CD4-positive, alpha-beta T cell treated with Interleukin-21 for 1 hour (primary cell): ENCODE measurements around the gene NID1.

Experiments
- DNase-seq: peaks from one replicate; pipeline ENCODE4 v3.0.0-alpha.2; 2020

Gene NID1

DNA sequence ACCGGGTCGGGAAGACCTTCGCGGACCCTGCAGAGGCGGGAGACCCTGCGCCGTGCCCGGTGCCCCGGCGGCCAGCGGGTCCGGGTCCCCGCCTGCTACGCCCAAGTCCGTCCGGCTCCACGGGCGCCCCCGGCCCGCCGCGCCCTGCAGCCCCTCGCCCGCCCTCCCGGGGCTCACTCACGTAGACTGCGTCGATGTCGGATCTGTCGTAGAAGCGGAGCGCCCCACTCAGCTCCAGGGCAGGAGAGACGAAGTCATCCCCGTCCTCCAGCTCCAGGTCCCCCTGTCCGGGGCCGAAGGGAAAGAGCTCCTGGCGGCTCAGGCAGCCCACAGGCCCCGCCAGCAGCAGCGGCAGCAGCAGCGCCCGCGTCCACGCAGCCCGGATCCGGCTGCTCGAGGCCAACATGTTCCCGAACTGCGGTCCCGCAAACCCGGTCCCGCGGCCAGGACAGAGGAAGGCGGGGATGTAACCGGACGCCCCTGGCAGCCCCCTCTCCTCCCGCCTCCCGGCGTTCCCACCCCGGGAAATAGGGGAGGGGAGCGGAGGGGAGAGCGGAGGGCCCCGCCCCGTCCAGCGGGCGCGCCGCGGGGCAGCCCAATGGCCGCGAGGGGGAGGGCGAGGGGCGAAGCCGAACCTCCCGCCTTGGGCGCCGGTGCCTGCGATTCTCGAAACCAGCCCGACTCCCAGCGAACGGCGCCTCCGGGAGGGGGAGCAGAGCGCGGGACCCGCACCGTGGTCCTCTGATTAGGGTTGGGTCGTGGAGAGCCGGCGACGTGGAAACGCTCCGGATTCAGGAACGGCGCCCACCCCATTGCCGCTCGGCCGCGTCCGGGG is at the start of gene NID1:
Gene NID1, minus strand, starts transcription at position 417 of the 835 bp plus-strand sequence. Its CDS starts 11 bp downstream, at position 406.
- peak; percentile 16 for DNase-seq

DNA sequence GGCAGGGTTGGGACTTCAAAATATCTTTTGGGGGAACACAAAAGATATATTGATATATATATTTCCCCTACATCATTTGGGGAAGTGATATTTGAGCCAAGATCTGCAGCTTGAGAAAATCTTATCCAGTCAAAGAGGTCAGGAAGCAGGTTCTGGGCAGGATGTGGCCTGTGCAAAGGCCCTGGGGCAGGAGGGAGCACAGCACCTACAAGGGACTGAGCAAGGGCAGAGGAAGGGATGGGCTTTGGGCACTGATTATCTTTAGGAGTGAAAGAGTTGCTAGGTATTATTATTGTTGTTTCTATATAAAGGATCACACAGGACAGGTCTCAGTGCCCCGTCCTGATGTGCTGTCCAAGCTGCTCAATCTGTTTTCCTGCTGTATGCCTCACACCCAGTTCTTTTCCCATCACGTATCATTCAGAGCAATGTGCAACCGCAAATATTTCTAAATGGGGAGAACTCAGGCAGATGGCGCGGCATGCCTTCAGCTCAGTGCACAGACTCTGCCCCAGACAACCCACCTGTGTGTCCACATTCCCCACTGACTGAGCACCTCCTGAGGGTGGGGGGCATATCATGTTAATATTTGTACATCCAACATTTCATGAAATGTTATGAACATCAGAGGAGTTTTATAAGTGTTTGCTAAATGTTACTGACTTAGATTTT is 49.3 kb upstream of the NID1 start:
- no peak for DNase-seq

- no peak for DNase-seq
These were observed 48.6 kb upstream of the NID1 start for GRCh38 chr1:236113324-236114032.

- DNase-seq: no peak
These were observed 47.4 kb upstream of the NID1 start for GRCh38 chr1:236112332-236112627.

DNA sequence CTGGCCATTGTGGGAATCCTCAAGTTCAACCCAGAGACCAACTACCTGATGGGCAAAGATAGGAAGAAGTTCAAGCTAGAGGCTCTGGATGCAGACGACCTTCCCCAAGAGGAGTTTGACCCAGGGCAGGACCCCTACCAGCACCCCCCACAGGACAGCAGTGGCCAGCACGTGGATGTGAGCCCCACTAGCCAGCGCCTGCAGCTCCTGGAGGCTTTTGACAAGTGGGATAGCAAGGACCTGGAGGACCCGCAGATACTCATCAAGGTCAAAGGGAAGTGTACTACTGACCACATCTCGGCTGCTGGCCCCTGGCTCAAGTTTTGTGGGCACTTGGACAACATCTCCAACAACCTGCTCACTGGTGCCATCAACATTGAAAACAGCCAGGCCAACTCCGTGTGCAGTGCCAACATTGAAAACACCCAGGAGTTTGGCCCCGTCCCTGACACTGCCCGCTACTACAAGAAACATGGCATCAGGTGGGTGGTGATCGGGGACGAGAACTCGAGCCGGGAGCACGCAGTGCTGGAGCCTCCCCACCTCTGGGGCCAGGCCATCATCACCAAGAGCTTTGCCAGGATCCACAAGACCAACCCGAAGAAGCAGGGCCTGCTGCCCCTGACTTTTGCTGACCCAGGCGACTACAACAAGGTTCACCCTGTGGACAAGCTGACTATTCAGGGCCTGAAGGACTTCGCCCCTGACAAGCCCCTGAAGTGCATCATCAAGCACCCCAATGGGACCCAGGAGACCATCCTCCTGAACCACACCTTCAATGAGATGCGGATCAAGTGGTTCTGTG is 46.8 kb upstream of the NID1 start:
- DNase-seq: no peak

GRCh38 chr1:236110137-236110536 is 45.2 kb upstream of the NID1 start:
- no peak for DNase-seq

DNA sequence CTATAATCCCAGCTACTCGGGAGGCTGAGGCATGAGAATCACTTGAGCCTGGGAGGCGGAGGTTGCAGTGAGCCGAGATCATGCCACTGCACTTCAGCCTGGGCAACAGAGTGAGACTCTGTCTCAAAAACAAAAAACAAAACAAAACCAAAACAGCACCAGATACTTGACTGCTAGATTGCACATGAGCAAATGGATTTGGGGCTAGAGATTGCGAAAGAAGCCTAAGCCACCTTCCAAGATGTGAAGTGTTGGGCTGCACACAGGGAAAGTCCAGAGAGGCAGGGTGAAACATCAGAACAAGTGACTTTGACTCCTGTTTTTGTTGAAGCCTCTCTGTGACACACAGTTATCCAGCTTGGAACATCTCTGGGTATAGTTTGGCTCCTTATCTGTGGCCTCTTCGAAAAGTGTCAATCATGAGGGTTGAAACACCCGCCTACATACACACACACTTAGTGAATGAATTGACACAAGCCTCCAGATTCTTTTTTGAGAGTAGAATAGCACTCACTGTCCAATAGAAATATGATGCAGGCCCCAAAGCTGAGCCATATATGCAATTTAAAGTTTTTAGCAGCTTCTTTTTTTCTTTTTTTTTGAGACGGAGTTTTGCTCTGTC is 43.2 kb upstream of the NID1 start:
- no peak for DNase-seq

DNA sequence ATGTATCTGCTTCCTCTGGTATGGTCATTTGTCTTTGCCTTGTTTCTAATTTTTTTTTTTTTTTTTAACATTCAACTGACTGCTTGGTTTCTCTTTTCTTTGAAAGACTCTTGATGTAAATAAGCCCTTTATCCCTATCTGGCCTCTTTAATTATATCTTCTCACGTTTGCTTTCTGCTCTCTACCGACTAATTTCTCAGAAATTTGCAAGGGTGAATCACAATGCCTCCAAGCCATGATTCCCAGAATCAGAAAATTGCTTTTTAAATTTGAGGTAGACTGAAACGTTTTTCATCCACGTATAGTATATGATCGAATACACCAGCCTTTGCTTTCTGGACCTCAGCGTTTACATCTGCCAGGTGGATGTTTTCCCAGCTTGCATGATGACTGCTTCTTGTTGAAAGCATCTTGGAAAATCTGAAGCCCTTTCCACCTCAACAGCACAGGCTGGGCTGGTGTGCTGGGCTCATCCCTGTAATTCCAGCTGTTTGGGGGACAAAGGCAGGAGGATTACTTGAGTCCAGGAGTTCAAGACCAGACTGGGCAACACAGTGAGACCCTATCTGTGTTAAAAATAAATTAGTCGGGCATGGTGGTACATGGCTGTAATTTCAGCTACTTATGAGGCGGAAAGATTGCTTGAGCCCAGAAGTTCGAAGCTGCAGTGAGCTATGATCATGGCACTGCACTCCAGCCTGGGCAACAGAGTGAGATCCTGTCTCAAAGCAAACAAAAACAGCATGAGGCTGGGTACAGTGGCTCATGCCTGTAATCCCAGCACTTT is 42.4 kb upstream of the NID1 start:
- no peak for DNase-seq

GRCh38 chr1:236103646-236104218 is 38.8 kb upstream of the NID1 start:
- DNase-seq: peak; percentile 68

DNA sequence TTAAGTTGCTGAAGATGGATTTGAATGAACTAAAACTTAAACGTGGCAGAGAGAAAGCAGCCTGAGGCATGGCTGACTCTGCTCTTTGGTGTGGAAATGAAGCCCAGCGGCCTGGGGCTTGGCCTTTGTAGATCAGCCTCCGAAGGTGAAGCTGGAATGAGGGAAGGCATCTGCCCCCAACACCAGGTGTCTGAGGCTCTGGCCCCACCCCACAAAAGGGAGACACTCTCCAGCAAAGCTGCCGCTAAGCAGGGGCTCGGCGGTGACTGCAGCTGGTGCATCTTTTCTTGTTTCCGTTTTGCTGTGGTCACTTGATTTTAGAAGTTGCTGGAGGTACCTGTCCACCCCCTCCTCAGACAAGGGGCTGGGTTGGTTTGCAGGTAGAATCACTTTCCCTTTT is 38.2 kb upstream of the NID1 start:
- DNase-seq: no peak

DNA sequence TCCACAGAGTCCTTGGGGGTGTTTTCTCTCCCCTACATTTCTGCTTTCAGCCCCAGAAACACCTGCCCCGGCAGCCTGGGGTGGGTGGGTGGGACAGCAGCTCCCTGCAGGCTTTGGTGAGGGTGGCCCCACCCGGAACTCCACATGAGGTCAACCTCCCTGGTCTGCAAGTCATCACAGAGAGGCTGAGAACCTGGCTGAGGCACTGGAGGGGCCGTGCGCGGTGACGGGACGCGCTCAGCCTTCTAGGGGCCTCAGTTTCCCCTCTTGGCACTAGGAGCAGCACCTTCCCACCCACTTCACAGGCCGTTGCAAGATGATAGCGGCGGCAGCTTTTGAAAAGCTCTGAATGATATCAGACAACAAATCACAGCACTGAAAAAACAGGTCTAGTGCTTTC is 37.7 kb upstream of the NID1 start:
- DNase-seq: no peak

DNA sequence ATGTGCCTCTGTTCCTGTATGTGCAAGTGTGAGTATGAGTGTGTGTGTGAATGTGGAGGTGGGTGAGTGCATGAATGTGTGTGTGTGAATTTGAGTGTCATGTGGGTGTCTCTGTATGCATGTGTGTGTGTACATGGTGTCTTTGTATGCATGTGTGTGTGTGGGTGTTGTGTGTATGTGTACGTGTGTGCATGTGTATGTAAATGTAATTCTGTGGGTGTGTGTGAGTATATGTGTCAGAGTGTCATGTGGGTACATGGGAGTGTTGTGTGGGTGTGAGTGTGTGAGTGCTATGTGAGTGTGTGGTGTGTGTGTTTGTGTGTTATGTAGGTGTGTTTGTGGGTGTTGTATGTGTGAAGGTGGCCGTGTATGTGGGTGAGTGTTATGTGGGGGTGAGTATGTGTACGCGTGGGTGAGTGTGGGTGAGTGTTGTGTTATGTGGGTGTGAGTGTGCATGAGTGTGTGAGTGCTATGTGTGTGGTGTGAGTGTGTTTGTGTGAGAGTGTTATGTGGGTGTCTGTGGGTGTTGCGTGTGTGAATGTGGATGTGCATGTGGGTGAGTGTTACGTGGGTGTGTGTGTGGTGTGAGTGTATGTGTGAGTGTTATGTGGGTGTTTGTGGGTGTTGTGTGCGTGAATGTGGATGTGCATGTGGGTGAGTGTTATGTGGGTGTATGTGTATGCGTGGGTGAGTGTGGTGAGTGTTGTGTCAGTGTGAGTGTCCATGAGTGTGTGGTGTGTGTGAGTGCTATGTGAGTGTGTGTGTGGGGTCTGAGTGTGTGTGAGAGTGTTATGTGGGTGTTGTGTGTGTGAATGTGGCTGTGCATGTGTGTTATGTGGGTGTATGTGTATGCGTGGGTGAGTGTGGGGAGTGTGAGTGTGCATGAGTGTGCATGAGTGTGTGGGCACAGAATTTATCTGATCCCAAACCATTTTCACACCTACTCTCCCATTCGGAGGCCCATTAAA is 36.6 kb upstream of the NID1 start:
- no peak for DNase-seq

DNA sequence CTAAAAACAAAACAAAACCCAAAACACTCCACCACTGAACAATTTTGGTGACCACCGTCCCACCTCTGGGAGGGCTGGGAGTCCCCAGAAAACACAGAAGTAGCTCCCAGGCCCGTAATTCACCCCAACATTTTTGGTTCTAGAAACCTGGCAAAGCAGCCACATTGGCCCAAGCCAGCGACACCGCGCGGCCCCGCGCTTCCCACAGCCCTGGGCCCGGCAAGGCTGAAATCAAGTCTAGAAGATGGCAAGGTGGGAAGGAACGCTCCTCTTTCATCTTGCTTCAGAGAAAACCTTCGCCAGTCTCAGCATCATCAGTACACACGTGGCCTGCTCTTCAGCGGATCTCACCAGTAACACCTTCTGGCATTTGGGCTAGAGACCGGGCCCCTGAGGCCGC is 35.9 kb upstream of the NID1 start:
- no peak for DNase-seq

GRCh38 chr1:236099355-236099974 is 34.6 kb upstream of the NID1 start:
- no peak for DNase-seq

DNA sequence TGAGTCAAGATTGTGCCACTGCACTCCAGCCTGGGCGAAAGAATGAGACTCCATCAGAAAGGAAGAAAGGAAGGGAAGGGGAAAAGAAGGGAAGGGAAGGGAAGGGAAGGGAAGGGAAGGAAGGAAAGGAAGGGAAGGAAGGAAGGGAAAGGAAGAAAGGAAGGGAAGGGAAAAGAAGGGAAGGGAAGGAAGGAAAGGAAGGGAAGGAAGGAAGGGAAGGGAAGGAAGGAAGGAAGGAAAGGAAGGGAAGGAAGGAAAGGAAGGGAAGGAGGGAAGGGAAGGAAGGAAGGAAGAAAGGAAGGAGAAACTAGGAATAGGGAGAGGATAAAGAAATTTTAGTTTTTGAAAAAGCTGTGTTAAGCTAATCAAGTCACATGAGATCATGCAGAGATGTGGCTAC is 33.4 kb upstream of the NID1 start:
- DNase-seq: no peak

GRCh38 chr1:236096660-236097482 is 32.0 kb upstream of the NID1 start:
- DNase-seq: peak; percentile 90

DNA sequence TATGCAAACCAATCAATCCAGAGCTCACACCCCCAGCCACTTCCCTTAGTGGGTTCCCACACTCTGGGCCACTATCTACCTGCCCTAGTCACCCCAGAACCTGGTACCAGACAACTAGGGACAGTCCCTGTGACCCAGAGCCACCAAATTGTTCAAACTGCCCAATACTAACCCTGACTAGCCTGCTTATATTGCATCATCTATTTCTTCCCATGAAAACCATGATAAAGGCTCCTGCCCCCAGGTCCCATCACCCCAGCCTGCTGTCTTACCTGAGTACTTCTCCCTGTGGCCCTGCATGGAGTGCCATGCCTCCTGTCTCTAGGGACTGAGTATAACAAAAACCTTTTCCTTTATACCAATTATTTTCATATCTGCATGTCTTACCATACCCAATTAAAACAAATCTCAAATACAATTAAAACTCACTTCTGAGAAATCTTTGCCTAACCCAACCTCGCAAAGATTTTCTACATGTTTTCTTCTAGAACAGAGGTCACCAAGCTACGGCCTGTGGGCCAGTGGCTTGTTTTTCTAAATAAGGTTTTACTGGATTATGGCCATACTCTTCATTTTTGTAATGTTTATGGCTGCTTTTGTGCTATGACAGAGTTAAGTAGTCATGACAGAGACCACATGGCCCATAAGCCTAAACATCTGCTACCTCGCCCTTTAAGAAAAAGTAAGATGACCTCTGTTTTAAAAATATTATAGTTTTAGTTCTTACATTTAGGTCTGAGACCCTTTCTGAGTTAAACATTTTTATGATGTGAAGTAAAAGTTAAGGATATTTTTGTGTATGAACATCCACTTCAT is 31.0 kb upstream of the NID1 start:
- DNase-seq: no peak

DNA sequence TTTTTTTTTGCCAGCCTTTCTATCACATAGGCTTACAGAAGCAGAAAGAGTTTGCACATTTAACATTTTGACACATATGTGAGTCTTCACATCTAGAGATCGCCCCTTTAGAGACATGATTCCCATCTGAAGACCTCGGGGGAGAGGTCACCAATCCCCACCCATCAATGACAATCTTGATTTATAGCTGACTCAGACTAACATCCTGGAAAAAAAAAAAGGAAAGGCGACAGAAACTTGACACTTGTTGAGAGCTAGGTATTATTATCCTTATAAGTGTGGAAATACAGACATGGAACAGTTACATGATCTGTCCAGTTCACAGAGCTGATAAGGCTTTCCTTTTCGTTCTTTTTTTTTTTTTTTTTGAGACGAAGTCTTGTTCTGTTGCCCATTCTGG is 28.0 kb upstream of the NID1 start:
- DNase-seq: no peak
